SK-N-SH treated with all-trans-retinoic acid at 6 μM for 48 hours (cell line): ENCODE results near the gene ZMIZ1.

Experiments used
- CSDC2 ChIP-seq: fragments of 250-450 bp; sonication (Bioruptor Pico); IDR thresholded peaks from 2 replicates; pipeline ENCODE4 v1.5.0; 2020; ENCODE audit warnings: mild to moderate bottlenecking, moderate library complexity
- ISL1 ChIP-seq: fragments of 250-450 bp; sonication (Bioruptor Pico); IDR thresholded peaks from 2 replicates; pipeline ENCODE4 v2.1.2; 2022; ENCODE audit warnings: mild to moderate bottlenecking, moderate library complexity
- PPARA ChIP-seq: fragments of 250-450 bp; sonication (Bioruptor Pico); IDR thresholded peaks from 2 replicates; pipeline ENCODE4 v1.5.0; 2020; ENCODE audit warnings: mild to moderate bottlenecking, borderline replicate concordance
- TCF4 ChIP-seq: fragments of 250-450 bp; sonication (Bioruptor Pico); IDR thresholded peaks from 2 replicates; pipeline ENCODE4 v1.8.0; 2021; ENCODE audit warnings: mild to moderate bottlenecking, moderate library complexity, borderline replicate concordance
- ZFP3 ChIP-seq: fragments of 250-450 bp; sonication (Bioruptor Pico); IDR thresholded peaks from 2 replicates; pipeline ENCODE4 v1.5.0; 2020; ENCODE audit warnings: mild to moderate bottlenecking, moderate library complexity
- ZNF70 ChIP-seq: fragments of 450-650 bp; formaldehyde crosslinking; IDR thresholded peaks from 2 replicates; pipeline ENCODE4 v1.5.0; 2020; ENCODE audit warnings: mild to moderate bottlenecking, moderate library complexity
- ZNF8 ChIP-seq: fragments of 450-650 bp; formaldehyde crosslinking; IDR thresholded peaks from 2 replicates; pipeline ENCODE4 v1.5.0; 2020; ENCODE audit warnings: mild to moderate bottlenecking, moderate library complexity
- TF ChIP-seq, protein P1 (sequence below): fragments of 250-450 bp; sonication (Bioruptor Pico); IDR thresholded peaks from 2 replicates; pipeline ENCODE4 v1.8.0; 2020; ENCODE audit warnings: mild to moderate bottlenecking, moderate library complexity, borderline replicate concordance
- TF ChIP-seq, protein P2 (sequence below): fragments of 250-450 bp; sonication (Bioruptor Pico); IDR thresholded peaks from 2 replicates; pipeline ENCODE4 v1.5.0; 2020; ENCODE audit warnings: mild to moderate bottlenecking, moderate library complexity

- TF ChIP-seq, protein P1, sequence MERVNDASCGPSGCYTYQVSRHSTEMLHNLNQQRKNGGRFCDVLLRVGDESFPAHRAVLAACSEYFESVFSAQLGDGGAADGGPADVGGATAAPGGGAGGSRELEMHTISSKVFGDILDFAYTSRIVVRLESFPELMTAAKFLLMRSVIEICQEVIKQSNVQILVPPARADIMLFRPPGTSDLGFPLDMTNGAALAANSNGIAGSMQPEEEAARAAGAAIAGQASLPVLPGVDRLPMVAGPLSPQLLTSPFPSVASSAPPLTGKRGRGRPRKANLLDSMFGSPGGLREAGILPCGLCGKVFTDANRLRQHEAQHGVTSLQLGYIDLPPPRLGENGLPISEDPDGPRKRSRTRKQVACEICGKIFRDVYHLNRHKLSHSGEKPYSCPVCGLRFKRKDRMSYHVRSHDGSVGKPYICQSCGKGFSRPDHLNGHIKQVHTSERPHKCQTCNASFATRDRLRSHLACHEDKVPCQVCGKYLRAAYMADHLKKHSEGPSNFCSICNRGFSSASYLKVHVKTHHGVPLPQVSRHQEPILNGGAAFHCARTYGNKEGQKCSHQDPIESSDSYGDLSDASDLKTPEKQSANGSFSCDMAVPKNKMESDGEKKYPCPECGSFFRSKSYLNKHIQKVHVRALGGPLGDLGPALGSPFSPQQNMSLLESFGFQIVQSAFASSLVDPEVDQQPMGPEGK (CRISPR knock-in tag): no peak
- TF ChIP-seq ZNF70 (CRISPR knock-in tag) (no peak), ISL1 (no peak), ZNF8 (CRISPR knock-in tag) (no peak), TCF4 (no peak), CSDC2 (CRISPR knock-in tag) (no peak), ZFP3 (CRISPR knock-in tag) (no peak), PPARA (CRISPR knock-in tag) (no peak)
- TF ChIP-seq, protein P2, sequence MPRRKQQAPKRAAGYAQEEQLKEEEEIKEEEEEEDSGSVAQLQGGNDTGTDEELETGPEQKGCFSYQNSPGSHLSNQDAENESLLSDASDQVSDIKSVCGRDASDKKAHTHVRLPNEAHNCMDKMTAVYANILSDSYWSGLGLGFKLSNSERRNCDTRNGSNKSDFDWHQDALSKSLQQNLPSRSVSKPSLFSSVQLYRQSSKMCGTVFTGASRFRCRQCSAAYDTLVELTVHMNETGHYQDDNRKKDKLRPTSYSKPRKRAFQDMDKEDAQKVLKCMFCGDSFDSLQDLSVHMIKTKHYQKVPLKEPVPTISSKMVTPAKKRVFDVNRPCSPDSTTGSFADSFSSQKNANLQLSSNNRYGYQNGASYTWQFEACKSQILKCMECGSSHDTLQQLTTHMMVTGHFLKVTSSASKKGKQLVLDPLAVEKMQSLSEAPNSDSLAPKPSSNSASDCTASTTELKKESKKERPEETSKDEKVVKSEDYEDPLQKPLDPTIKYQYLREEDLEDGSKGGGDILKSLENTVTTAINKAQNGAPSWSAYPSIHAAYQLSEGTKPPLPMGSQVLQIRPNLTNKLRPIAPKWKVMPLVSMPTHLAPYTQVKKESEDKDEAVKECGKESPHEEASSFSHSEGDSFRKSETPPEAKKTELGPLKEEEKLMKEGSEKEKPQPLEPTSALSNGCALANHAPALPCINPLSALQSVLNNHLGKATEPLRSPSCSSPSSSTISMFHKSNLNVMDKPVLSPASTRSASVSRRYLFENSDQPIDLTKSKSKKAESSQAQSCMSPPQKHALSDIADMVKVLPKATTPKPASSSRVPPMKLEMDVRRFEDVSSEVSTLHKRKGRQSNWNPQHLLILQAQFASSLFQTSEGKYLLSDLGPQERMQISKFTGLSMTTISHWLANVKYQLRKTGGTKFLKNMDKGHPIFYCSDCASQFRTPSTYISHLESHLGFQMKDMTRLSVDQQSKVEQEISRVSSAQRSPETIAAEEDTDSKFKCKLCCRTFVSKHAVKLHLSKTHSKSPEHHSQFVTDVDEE (CRISPR knock-in tag): no peak
Observed at GRCh38 chr10:79026341-79026761, 42.4 kb upstream of the ZMIZ1 start.
